HEK293 (cell line): ENCODE measurements around the gene GPR152.

Experiments
- CTCF ChIA-PET: fragments of 350-600 bp; formaldehyde crosslinking; extraction: SDS; loops from one replicate; lab custom pipeline; 2021; ENCODE audit warnings: antibody characterized with exemption; lab: Yijun Ruan, JAX
- POLR2A ChIA-PET: fragments of 300-600 bp; formaldehyde crosslinking; extraction: SDS; loops from one replicate; lab custom pipeline; 2020; ENCODE audit warnings: antibody characterized with exemption, inconsistent platforms; lab: Yijun Ruan, JAX
- H3K27ac ChIP-seq: fragments of 200-500 bp; sonication (Bioruptor generic); 2 replicates; pipeline ENCODE4 v1.5.1; 2014; ENCODE audit warnings: low read depth, low read length, control low read depth, inconsistent platforms; ENCODE audit errors: extremely low read depth
- H3K36me3 ChIP-seq, 2 experiments: fragments of 200-500 bp in 1 of 2; sonication (Bioruptor generic) in 1 of 2; 1 replicate in 1 of 2; 2 replicates in 1 of 2; pipeline ENCODE4 v1.5.1; 2014 to 2017; ENCODE audit warnings: inconsistent platforms in 2 of 2, low read length in 2 of 2; ENCODE audit not compliant: control insufficient read depth in 2 of 2, insufficient read depth in 1 of 2
- H3K4me1 ChIP-seq: fragments of 200-500 bp; sonication (Bioruptor generic); 2 replicates; pipeline ENCODE4 v1.5.1; 2014; ENCODE audit warnings: mild to moderate bottlenecking, low read length, inconsistent platforms; ENCODE audit not compliant: control insufficient read depth, insufficient read depth
- H3K4me3 ChIP-seq: 2 replicates; pipeline ENCODE4 v1.5.1; 2011; ENCODE audit warnings: low read depth, mild to moderate bottlenecking, control low read depth, low read length, moderate library complexity
- H3K9me3 ChIP-seq: fragments of 200-500 bp; sonication (Bioruptor generic); 2 replicates; pipeline ENCODE4 v1.5.1; 2014; ENCODE audit warnings: low read depth, low read length, inconsistent platforms; ENCODE audit not compliant: control insufficient read depth, insufficient read depth
- MYNN ChIP-seq: fragments of 450-650 bp; formaldehyde crosslinking; IDR thresholded peaks from 2 replicates; pipeline ENCODE4 v1.5.1; 2016; ENCODE audit warnings: missing biosample characterization, missing genetic modification characterization, borderline replicate concordance
- OVOL3 ChIP-seq: fragments of 450-650 bp; formaldehyde crosslinking; IDR thresholded peaks from 2 replicates; pipeline ENCODE4 v1.5.1; 2016; ENCODE audit warnings: missing biosample characterization, missing genetic modification characterization
- SCRT2 ChIP-seq: fragments of 450-650 bp; formaldehyde crosslinking; IDR thresholded peaks from 2 replicates; pipeline ENCODE4 v1.5.1; 2016; ENCODE audit warnings: missing biosample characterization, missing genetic modification characterization
- SP2 ChIP-seq: fragments of 450-650 bp; formaldehyde crosslinking; IDR thresholded peaks from 2 replicates; pipeline ENCODE4 v1.5.1; 2016; ENCODE audit warnings: missing biosample characterization, missing genetic modification characterization
- SP7 ChIP-seq: fragments of 450-650 bp; formaldehyde crosslinking; IDR thresholded peaks from 2 replicates; pipeline ENCODE4 v1.5.1; 2016; ENCODE audit warnings: missing biosample characterization, missing genetic modification characterization
- ZBTB48 ChIP-seq: fragments of 450-650 bp; formaldehyde crosslinking; IDR thresholded peaks from 2 replicates; pipeline ENCODE4 v1.5.1; 2016; ENCODE audit warnings: missing biosample characterization, missing genetic modification characterization
- ZBTB7A ChIP-seq: fragments of 450-650 bp; formaldehyde crosslinking; IDR thresholded peaks from 2 replicates; pipeline ENCODE4 v1.5.1; 2016; ENCODE audit warnings: low read depth, missing biosample characterization, missing genetic modification characterization
- ZBTB8A ChIP-seq: fragments of 450-650 bp; formaldehyde crosslinking; IDR thresholded peaks from 2 replicates; pipeline ENCODE4 v1.5.1; 2016; ENCODE audit warnings: missing biosample characterization, missing genetic modification characterization
- ZFP3 ChIP-seq: fragments of 450-650 bp; formaldehyde crosslinking; IDR thresholded peaks from 2 replicates; pipeline ENCODE4 v1.5.1; 2016; ENCODE audit warnings: low read depth, missing biosample characterization, missing genetic modification characterization
- ZFP69B ChIP-seq: fragments of 450-650 bp; formaldehyde crosslinking; IDR thresholded peaks from 2 replicates; pipeline ENCODE4 v1.5.1; 2016; ENCODE audit warnings: missing biosample characterization, missing genetic modification characterization
- ZNF157 ChIP-seq: fragments of 450-650 bp; formaldehyde crosslinking; IDR thresholded peaks from 2 replicates; pipeline ENCODE4 v1.5.1; 2016; ENCODE audit warnings: missing biosample characterization, missing genetic modification characterization
- ZNF239 ChIP-seq: fragments of 450-650 bp; formaldehyde crosslinking; IDR thresholded peaks from 2 replicates; pipeline ENCODE4 v1.5.1; 2016; ENCODE audit warnings: missing biosample characterization, missing genetic modification characterization
- ZNF248 ChIP-seq: fragments of 450-650 bp; formaldehyde crosslinking; IDR thresholded peaks from 2 replicates; pipeline ENCODE4 v1.5.1; 2017; ENCODE audit warnings: missing biosample characterization, missing genetic modification characterization
- ZNF302 ChIP-seq: fragments of 450-650 bp; formaldehyde crosslinking; IDR thresholded peaks from 2 replicates; pipeline ENCODE4 v1.5.1; 2016; ENCODE audit warnings: missing biosample characterization, missing genetic modification characterization, low read depth
- ZNF335 ChIP-seq: fragments of 450-650 bp; formaldehyde crosslinking; conservative IDR thresholded peaks from 2 replicates; pipeline ENCODE4 v1.5.1; 2016; ENCODE audit warnings: missing biosample characterization, missing genetic modification characterization
- ZNF354C ChIP-seq: fragments of 450-650 bp; formaldehyde crosslinking; IDR thresholded peaks from 2 replicates; pipeline ENCODE4 v1.5.1; 2016; ENCODE audit warnings: missing biosample characterization, missing genetic modification characterization, low read depth, borderline replicate concordance
- ZNF501 ChIP-seq: fragments of 450-650 bp; formaldehyde crosslinking; IDR thresholded peaks from 2 replicates; pipeline ENCODE4 v1.5.1; 2016; ENCODE audit warnings: missing biosample characterization, missing genetic modification characterization
- ZNF510 ChIP-seq: fragments of 450-650 bp; formaldehyde crosslinking; IDR thresholded peaks from 2 replicates; pipeline ENCODE4 v1.5.1; 2018; ENCODE audit warnings: mild to moderate bottlenecking, missing genetic modification characterization, missing biosample characterization; ENCODE audit not compliant: insufficient replicate concordance
- ZNF548 ChIP-seq: fragments of 450-650 bp; formaldehyde crosslinking; IDR thresholded peaks from 2 replicates; pipeline ENCODE4 v1.5.1; 2016; ENCODE audit warnings: missing biosample characterization, missing genetic modification characterization
- ZNF596 ChIP-seq: fragments of 450-650 bp; IDR thresholded peaks from 2 replicates; pipeline ENCODE4 v1.5.0; 2018; ENCODE audit warnings: missing biosample characterization, mild to moderate bottlenecking, missing genetic modification characterization, moderate library complexity
- ZNF610 ChIP-seq: fragments of 450-650 bp; formaldehyde crosslinking; IDR thresholded peaks from 2 replicates; pipeline ENCODE4 v1.5.1; 2016; ENCODE audit warnings: missing biosample characterization, missing genetic modification characterization, borderline replicate concordance
- ZNF664 ChIP-seq: fragments of 450-650 bp; formaldehyde crosslinking; IDR thresholded peaks from 2 replicates; pipeline ENCODE4 v1.5.1; 2016; ENCODE audit warnings: missing biosample characterization, missing genetic modification characterization
- ZNF830 ChIP-seq: fragments of 450-650 bp; IDR thresholded peaks from 2 replicates; pipeline ENCODE4 v1.5.0; 2018; ENCODE audit warnings: missing biosample characterization, missing genetic modification characterization, low read depth, mild to moderate bottlenecking, moderate library complexity
- TF ChIP-seq, protein P1 (sequence below): fragments of 450-650 bp; formaldehyde crosslinking; optimal IDR thresholded peaks from 2 replicates; pipeline ENCODE3; 2016; ENCODE audit warnings: missing biosample characterization, mild to moderate bottlenecking, missing genetic modification characterization
- TF ChIP-seq, protein P2 (sequence below): fragments of 450-650 bp; formaldehyde crosslinking; IDR thresholded peaks from 2 replicates; pipeline ENCODE4 v1.5.0; 2017; ENCODE audit warnings: missing biosample characterization, missing genetic modification characterization, borderline replicate concordance
- TF ChIP-seq, protein P3 (sequence below): fragments of 450-650 bp; formaldehyde crosslinking; IDR thresholded peaks from 2 replicates; pipeline ENCODE4 v1.5.1; 2016; ENCODE audit warnings: missing biosample characterization, missing genetic modification characterization
- TF ChIP-seq, protein P4 (sequence below): fragments of 450-650 bp; formaldehyde crosslinking; IDR thresholded peaks from 2 replicates; pipeline ENCODE4 v1.5.1; 2016; ENCODE audit warnings: missing biosample characterization, missing genetic modification characterization
- TF ChIP-seq, protein P5 (sequence below): fragments of 450-650 bp; IDR thresholded peaks from 2 replicates; pipeline ENCODE4 v1.5.1; 2018; ENCODE audit warnings: missing biosample characterization, mild to moderate bottlenecking, missing genetic modification characterization

The GPR152 gene

DNA sequence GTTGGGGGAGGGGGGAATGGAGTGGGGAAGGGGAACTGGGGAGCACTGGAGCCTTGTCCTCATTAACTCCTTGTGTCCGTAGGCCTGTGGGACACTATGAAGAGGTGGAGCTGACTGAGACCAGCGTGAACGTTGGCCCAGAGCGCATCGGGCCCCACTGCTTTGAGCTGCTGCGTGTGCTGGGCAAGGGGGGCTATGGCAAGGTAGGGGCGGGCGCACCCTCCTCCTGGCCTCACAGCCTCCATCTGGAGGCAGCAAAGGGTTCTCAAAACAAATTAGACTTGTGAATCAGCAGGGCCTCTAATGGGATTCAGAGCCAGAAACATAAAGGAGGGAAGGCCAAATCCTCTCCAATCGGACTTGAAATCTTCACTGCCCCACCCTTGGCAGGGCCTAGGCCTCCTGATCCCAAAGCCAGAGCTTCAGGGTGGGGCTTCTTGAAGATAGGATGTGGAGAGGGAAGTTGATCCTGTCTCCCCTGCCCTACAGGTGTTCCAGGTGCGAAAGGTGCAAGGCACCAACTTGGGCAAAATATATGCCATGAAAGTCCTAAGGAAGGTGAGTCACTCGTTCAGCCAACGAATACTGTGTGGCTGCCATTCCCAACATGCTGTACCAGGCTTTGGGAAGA, 23.4 kb downstream of the GPR152 start:
- ChIA-PET POLR2A (interaction anchor here (0.6 to 3.2 kb wide), 7 partner anchors 10 to 847 kb away, joined by 3 to 16 read pairs (median 4); partner anchors contain the start of genes CORO1B and PPP1CA), CTCF (interaction anchor here (0.6 to 0.7 kb wide), 2 partner anchors 34 to 73 kb away, joined by 4 read pairs; no protein-coding TSS in a partner anchor)
- peak overlapping the region; percentile 81 for H3K4me3 ChIP-seq
- H3K9me3 ChIP-seq = no peaks in the 10 kb centered on the region
- TF ChIP-seq ZNF510 (tag by site-specific recombination) (no peak), ZFP3 (tag by site-specific recombination) (no peak), ZNF354C (tag by site-specific recombination) (no peak), ZNF610 (tag by site-specific recombination) (no peak), MYNN (tag by site-specific recombination) (no peak), ZNF548 (tag by site-specific recombination) (no peak), ZNF248 (no peak), ZBTB8A (no peak), SP7 (no peak), OVOL3 (tag by site-specific recombination) (no peak), ZBTB48 (tag by site-specific recombination) (no peak), ZNF596 (tag by site-specific recombination) (no peak), SCRT2 (tag by site-specific recombination) (0 out of 2 replicates have a peak, but pooled peaks have one; percentile 27), ZNF157 (tag by site-specific recombination) (no peak), ZFP69B (tag by site-specific recombination) (peak; percentile 38; the same call in 1 of the 2 replicates), ZNF830 (no peak), SP2 (tag by site-specific recombination) (peak; percentile 13; the same call in 1 of the 2 replicates), ZBTB7A (tag by site-specific recombination) (no peak), ZNF335 (tag by site-specific recombination) (no peak), ZNF302 (tag by site-specific recombination) (no peak), ZNF501 (no peak), ZNF239 (tag by site-specific recombination) (no peak), ZNF664 (tag by site-specific recombination) (no peak)
- TF ChIP-seq, protein P1, sequence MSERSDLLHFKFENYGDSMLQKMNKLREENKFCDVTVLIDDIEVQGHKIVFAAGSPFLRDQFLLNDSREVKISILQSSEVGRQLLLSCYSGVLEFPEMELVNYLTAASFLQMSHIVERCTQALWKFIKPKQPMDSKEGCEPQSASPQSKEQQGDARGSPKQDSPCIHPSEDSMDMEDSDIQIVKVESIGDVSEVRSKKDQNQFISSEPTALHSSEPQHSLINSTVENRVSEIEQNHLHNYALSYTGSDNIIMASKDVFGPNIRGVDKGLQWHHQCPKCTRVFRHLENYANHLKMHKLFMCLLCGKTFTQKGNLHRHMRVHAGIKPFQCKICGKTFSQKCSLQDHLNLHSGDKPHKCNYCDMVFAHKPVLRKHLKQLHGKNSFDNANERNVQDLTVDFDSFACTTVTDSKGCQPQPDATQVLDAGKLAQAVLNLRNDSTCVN = no peak
- TF ChIP-seq, protein P2, sequence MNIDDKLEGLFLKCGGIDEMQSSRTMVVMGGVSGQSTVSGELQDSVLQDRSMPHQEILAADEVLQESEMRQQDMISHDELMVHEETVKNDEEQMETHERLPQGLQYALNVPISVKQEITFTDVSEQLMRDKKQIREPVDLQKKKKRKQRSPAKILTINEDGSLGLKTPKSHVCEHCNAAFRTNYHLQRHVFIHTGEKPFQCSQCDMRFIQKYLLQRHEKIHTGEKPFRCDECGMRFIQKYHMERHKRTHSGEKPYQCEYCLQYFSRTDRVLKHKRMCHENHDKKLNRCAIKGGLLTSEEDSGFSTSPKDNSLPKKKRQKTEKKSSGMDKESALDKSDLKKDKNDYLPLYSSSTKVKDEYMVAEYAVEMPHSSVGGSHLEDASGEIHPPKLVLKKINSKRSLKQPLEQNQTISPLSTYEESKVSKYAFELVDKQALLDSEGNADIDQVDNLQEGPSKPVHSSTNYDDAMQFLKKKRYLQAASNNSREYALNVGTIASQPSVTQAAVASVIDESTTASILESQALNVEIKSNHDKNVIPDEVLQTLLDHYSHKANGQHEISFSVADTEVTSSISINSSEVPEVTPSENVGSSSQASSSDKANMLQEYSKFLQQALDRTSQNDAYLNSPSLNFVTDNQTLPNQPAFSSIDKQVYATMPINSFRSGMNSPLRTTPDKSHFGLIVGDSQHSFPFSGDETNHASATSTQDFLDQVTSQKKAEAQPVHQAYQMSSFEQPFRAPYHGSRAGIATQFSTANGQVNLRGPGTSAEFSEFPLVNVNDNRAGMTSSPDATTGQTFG (tag by site-specific recombination) = no peak
- TF ChIP-seq, protein P3, sequence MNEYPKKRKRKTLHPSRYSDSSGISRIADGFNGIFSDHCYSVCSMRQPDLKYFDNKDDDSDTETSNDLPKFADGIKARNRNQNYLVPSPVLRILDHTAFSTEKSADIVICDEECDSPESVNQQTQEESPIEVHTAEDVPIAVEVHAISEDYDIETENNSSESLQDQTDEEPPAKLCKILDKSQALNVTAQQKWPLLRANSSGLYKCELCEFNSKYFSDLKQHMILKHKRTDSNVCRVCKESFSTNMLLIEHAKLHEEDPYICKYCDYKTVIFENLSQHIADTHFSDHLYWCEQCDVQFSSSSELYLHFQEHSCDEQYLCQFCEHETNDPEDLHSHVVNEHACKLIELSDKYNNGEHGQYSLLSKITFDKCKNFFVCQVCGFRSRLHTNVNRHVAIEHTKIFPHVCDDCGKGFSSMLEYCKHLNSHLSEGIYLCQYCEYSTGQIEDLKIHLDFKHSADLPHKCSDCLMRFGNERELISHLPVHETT (tag by site-specific recombination) = no peak
- TF ChIP-seq, protein P4, sequence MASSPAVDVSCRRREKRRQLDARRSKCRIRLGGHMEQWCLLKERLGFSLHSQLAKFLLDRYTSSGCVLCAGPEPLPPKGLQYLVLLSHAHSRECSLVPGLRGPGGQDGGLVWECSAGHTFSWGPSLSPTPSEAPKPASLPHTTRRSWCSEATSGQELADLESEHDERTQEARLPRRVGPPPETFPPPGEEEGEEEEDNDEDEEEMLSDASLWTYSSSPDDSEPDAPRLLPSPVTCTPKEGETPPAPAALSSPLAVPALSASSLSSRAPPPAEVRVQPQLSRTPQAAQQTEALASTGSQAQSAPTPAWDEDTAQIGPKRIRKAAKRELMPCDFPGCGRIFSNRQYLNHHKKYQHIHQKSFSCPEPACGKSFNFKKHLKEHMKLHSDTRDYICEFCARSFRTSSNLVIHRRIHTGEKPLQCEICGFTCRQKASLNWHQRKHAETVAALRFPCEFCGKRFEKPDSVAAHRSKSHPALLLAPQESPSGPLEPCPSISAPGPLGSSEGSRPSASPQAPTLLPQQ = 0 out of 2 replicates have a peak, but pooled peaks have one; percentile 12
- TF ChIP-seq, protein P5, sequence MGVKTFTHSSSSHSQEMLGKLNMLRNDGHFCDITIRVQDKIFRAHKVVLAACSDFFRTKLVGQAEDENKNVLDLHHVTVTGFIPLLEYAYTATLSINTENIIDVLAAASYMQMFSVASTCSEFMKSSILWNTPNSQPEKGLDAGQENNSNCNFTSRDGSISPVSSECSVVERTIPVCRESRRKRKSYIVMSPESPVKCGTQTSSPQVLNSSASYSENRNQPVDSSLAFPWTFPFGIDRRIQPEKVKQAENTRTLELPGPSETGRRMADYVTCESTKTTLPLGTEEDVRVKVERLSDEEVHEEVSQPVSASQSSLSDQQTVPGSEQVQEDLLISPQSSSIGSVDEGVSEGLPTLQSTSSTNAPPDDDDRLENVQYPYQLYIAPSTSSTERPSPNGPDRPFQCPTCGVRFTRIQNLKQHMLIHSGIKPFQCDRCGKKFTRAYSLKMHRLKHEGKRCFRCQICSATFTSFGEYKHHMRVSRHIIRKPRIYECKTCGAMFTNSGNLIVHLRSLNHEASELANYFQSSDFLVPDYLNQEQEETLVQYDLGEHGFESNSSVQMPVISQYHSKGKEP (tag by site-specific recombination) = no peak
- peak overlapping the region; percentile 77; the same call in 1 of the 2 replicates for H3K27ac ChIP-seq
- H3K36me3 ChIP-seq = peaks cover 5 to 48% of the 10 kb centered on the region in 2 experiments; a peak in 2 of 3 replicates
- H3K4me1 ChIP-seq = peaks cover 5% of the 10 kb centered on the region; the same call in 1 of the 2 replicates
